DND-41 (cell line): ENCODE results near the gene NRXN3.

Experiments used
- CTCF ChIP-seq: IDR thresholded peaks from 2 replicates; pipeline ENCODE4 v1.5.1; 2012; ENCODE audit warnings: borderline replicate concordance, low read length, moderate library complexity, mild to moderate bottlenecking; ENCODE audit not compliant: poor library complexity, severe bottlenecking; ENCODE audit errors: extremely low read depth
- EZH2 ChIP-seq: IDR thresholded peaks from 3 replicates; pipeline ENCODE4 v1.6.1; 2012; ENCODE audit warnings: borderline replicate concordance, low read depth, mild to moderate bottlenecking, moderate library complexity, low read length, inconsistent platforms; ENCODE audit not compliant: severe bottlenecking

GRCh38 chr14:79089576-79089975 is 919.4 kb downstream of the NRXN3 start:
- no peak for TF ChIP-seq CTCF
- TF ChIP-seq EZH2: no peak
